HG03060 (cell line): ENCODE data around the gene RAD51B.
A peak's percentile ranks its signal among the peaks of the same experiment; 100 is the strongest.

ENCODE experiments used
- ATAC-seq: cut with Tn5 transposase; IDR thresholded peaks from one replicate; pipeline ENCODE4 v1.9.1; 2021; ENCODE audit warnings: low read depth, moderate number of reproducible peaks; ENCODE audit not compliant: unreplicated experiment

The RAD51B gene

GRCh38 chr14:68733086-68733914 is 913.7 kb downstream of the RAD51B start:
- no peak for ATAC-seq

DNA sequence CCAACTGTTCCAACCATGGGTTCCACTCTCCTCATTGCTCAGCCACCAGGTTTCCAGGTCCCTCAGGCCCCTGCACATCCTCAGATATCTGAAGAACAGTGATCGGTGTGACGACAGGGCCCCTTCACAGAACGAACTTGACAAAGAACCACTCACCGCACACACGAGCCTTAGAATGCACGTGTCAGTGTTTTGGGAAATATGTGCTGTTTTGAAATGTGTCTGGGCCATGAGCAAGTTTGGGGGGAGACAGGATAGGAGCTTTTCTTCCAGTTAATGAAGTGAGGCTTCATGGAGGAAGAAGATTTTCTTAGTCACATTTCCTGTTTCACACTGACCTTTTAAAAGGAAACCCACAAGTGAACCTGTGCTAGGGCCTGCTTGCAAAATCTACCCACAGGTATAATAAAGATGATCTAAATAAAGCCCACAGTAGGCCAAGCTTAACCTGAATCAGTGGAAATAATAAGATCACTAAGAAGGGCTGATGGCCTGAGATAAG is 914.7 kb downstream of the RAD51B start:
- ATAC-seq, result peak; percentile 51

- no peak for ATAC-seq
Measured at GRCh38 chr14:68735856-68736255, 916.3 kb downstream of the RAD51B start.

DNA sequence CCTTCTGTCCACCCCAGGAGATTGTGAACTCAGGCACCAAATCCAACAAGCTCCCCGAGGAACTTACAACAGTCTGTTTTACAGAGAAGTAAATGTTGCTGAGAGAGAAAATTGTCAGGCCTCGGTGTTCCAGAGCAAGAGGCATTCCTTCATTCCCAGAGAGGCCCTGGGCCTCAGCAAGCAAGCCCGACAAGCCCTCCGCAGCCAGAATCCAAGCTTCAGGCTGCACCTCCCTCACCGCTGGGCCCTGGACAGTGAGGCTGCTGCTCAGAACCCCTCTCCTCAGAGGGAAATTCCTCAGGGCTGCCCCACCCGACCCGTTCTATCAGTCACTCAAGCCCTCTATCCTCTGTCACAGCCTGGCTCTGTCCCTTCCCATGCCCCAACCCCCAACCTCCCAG is 916.9 kb downstream of the RAD51B start:
- no peak for ATAC-seq

GRCh38 chr14:68737086-68737485 is 917.5 kb downstream of the RAD51B start:
- ATAC-seq, result no peak

DNA sequence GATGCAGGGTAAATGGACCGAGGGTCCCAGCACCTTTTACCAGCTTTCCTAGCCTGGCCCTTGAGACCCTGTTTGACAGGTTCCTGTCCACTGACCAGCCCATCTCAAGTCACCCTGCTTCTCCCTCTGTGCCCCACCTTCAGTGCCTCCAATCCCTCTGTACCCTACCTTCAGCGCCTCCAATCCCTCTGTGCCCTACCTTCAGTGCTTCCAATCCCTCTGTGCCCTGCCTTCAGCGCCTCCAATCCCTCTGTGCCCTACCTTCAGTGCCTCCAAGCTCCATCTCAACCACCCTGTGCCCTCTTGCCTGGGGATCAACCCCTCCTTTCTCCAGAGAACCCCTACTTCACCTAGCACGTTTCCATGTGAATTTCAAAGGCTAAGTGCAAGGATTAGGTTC is 919.0 kb downstream of the RAD51B start:
- no peak for ATAC-seq

DNA sequence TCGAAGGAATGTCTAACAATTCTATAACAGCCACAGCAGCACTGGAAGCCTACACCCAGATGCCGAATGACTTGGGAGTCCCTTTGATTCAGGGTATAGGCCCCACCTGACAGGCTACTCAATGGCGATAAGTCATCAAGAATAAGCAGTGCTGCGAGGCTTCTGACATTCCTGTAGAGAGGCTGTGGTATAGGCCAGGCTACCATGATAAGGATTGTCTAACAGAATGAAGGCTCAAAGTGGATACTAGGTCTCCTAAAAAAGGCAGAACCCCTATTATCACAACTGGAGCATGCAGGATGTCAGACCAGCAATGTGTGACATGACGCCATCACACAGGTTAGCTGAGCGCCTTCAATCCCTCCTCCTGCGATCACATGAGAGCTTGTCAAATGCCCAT is 920.1 kb downstream of the RAD51B start:
- no peak for ATAC-seq

DNA sequence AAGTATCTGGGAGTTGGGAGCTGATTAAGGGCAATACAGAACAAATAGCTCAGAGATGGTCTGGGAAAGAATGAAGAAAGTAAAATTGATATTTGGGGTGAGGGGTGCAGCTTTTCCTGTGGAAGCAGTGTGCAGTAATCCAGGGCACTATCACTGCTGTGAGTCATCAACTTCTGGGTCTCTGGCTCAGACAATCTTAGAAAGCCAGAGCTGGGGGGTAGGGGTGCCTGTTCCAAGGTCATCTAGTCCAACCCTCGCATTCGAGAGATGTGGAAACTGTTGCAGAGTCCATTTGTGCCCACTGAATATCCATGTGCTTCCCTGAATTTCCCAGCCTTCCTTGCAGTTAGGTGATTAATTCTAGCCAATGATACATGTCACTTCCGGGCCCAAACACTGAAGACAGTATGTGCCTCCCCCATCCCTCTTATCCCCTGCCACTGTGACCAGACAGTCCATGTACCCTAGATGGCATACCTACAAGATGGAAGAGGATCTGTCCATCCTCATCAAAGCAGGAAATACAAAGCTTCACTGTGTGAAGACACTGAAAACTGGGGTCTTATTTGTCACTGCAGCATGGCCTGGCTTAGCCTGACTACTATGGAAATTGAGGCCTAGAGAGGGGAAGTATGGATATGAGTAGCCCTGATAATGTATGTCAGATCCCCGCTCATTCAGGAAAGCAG is 921.4 kb downstream of the RAD51B start:
- no peak for ATAC-seq

DNA sequence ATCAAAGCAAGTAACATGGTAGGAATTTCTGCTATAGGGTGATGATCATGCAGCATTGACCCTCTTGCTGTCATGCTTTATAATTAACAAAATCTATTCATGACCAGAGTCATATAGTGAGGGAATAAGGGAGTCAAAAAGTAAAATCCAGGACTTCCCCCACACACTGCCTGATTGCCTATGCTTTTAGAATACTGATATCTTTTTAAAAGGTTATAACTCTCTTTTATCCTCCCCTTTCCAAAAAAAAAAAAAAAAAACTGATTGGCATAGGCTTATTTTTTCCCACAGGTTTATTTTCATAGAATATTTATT is 921.9 kb downstream of the RAD51B start:
- no peak for ATAC-seq

- ATAC-seq, result peak; percentile 70
Measured at GRCh38 chr14:68741839-68742470, 922.4 kb downstream of the RAD51B start.

GRCh38 chr14:68744613-68745012 is 925.0 kb downstream of the RAD51B start:
- ATAC-seq, result no peak

DNA sequence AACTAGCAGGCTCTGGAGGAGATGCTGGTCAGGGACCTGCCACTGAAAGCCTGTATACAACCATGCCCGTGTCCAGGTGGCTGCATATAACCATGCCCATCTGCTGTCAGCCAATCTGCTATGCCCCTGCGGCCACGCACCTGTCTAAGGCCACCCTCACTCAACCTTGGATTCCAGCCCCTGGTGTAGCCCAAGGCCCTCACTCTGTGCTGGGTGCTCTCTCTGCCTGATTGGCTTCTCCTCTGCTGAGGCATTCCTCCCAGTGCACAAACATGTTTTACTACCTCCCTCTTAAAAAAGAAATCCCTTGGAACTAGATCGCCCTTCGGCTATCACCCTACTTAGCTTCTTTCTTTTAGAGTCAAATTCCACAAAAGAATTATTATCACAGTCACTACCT is 927.8 kb downstream of the RAD51B start:
- no peak for ATAC-seq

- ATAC-seq, result no peak
Measured at GRCh38 chr14:68748260-68748659, 928.7 kb downstream of the RAD51B start.

DNA sequence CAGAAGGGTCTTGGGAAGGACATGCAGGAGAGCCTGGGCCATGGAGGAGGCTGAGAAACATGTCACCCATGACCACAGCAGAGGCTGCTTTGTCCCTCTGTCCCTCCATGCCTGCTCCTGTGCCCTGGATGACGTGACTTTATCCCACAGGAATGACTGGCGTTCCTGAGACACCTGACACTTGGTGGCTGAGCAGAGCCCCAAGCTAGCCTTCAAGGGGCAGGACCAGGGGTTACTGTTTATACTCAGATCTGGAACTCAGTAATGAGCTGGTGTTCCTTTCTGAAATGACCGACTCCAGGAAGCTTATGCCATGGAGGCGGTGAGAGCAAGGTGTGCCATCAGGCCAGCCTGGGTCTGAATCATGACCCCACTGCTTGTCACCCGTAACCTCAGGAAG is 929.1 kb downstream of the RAD51B start:
- ATAC-seq, result no peak

GRCh38 chr14:68749487-68750475 is 930.2 kb downstream of the RAD51B start:
- no peak for ATAC-seq

DNA sequence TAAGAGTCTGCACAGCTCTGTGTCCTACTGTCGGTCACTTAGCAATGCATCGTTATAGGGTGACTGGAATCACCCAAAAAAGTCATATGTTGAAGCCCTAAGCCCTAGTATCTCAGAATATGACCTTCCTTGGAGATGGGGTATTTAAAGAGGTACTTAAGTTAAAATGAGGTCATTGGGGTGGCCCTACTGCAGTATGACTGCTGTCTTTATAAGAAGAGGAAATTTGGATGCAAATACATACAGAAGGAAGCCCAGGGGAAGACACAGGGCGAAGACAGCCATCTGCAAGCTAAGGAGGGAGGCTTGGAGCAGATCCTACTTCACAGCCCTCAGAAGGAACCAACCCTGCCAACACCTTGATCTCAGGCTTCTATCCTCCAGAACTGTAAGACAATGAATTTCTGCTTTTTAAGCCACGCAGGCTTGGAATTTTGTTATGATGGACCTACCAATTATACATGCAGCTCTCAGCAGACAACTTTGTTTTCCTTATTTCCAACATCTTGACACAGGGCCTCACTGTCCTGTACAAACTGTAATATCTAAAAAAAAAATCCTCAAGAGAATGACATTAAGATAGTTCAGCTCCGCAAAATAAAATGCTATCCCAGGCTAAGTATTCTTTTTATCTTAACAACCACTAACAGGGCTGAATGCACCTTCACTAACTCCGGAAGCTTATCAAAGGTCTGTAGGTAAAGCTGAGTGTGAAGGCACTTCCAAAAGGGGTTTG is 932.9 kb downstream of the RAD51B start:
- ATAC-seq, result no peak

DNA sequence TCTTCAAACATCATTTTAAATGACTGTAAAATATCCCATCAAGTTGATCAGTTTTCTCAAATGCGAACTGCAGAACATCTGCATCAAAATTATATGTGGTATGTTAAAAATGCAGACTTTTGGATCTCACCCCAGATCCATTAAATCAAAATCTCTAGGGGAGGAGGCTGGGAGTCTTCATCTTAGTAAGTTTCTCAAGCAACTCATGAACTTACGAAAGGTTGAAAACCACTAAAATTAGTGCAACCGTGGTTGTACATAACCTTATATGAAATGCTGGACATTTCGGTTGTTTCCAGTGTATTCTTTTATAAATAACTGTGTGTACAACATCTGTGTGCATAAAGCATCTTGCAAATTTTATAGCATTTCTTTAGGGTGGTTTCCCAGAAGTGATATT is 934.1 kb downstream of the RAD51B start:
- ATAC-seq, result no peak

- ATAC-seq, result no peak
Measured at GRCh38 chr14:68755016-68755353, 935.4 kb downstream of the RAD51B start.

DNA sequence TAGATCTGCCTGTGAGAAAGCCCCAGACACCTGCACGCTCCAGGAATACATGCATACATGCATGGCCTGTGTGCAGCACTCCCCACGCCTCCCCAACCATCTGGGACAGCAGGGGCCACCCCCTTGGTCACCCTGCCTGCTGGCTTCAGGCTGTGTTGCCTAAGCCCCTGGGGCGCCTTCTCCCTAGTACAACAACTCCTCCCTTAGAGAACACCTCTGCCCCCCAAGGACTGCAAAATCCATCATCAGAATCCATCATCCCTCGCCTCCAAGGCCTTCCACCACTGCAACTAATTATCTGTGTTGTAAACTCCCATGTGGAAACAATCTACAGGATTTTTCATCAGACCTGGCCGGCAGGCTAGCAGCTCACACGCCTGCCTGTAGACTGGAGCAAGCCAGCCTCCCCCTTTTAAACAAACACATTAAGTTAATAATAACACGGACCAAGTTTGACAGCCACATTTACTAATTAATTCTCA is 936.5 kb downstream of the RAD51B start:
- ATAC-seq, result no peak

GRCh38 chr14:68756734-68757133 is 937.2 kb downstream of the RAD51B start:
- ATAC-seq, result no peak
